OCI-LY3 (cell line): ENCODE data around the gene SPNS2.

Experiments used
- H2AFZ ChIP-seq: fragments of 200-600, 300-600 bp; shearing (Covaris generic); 2 replicates; pipeline ENCODE4 v1.6.0; 2014; ENCODE audit warnings: antibody characterized with exemption, low read depth, low read length
- H3K27ac ChIP-seq: fragments of 200-600, 300-600 bp; sonication (generic); 2 replicates; pipeline ENCODE4 v1.5.1; 2014; ENCODE audit warnings: mild to moderate bottlenecking, low read length, moderate library complexity, mixed read lengths
- H3K27me3 ChIP-seq: fragments of 200-600, 300-600 bp; sonication (generic); 2 replicates; pipeline ENCODE4 v1.6.1; 2014; ENCODE audit warnings: low read depth, low read length, mixed read lengths
- H3K36me3 ChIP-seq: fragments of 200-600, 300-600 bp; sonication (generic); replicated peaks from 2 replicates; pipeline ENCODE3; 2014; ENCODE audit warnings: low read depth, low read length, mixed read lengths
- H3K4me1 ChIP-seq: fragments of 300-600, 200-600 bp; sonication (generic); 2 replicates; pipeline ENCODE4 v1.6.1; 2014; ENCODE audit warnings: low read length, mixed read lengths
- H3K4me2 ChIP-seq: fragments of 200-600, 300-600 bp; sonication (generic); 2 replicates; pipeline ENCODE4 v1.6.1; 2014; ENCODE audit warnings: low read length, mixed read lengths
- H3K4me3 ChIP-seq: fragments of 300-600, 200-600 bp; sonication (generic); 2 replicates; pipeline ENCODE4 v1.5.1; 2014; ENCODE audit warnings: antibody characterized with exemption, mild to moderate bottlenecking, low read length, moderate library complexity
- H3K79me2 ChIP-seq: fragments of 300-600, 200-600 bp; shearing (Covaris generic); 2 replicates; pipeline ENCODE4 v1.6.1; 2014; ENCODE audit warnings: mild to moderate bottlenecking, low read length, mixed read lengths
- H3K9ac ChIP-seq: fragments of 300-600, 200-600 bp; shearing (Covaris generic); 2 replicates; pipeline ENCODE4 v1.6.0; 2014; ENCODE audit warnings: mild to moderate bottlenecking, low read length, moderate library complexity
- H3K9me3 ChIP-seq: fragments of 200-600, 300-600 bp; shearing (Covaris generic); 2 replicates; pipeline ENCODE4 v1.6.1; 2014; ENCODE audit warnings: low read length, mixed read lengths; ENCODE audit not compliant: insufficient read depth
- H4K20me1 ChIP-seq: fragments of 200-600, 300-600 bp; sonication (generic); 2 replicates; pipeline ENCODE4 v1.6.1; 2016; ENCODE audit warnings: low read length, mixed read lengths; ENCODE audit not compliant: insufficient read depth
- CTCF ChIP-seq: fragments of 200-600, 300-600 bp; sonication (generic); IDR thresholded peaks from 2 replicates; pipeline ENCODE4 v1.5.1; 2014; ENCODE audit warnings: antibody characterized with exemption, low read length, low read depth
- EZH2phosphoT487 ChIP-seq: fragments of 200-600 bp; shearing (Covaris generic); IDR thresholded peaks from 2 replicates; pipeline ENCODE4 v1.6.1; 2018; ENCODE audit warnings: antibody characterized with exemption, mixed run types, low read depth

SPNS2 gene

GRCh38 chr17:4475001-4475400 is 23.7 kb upstream of the SPNS2 start:
- Histone ChIP-seq H3K9me3 (no peaks in the 10 kb centered on the region), H3K4me3 (no peak overlapping the region), H3K79me2 (no peaks in the 10 kb centered on the region), H4K20me1 (no peaks in the 10 kb centered on the region), H2AFZ (no peak overlapping the region), H3K36me3 (no peaks in the 10 kb centered on the region), H3K27me3 (no peaks in the 10 kb centered on the region), H3K9ac (no peak overlapping the region), H3K4me2 (no peak overlapping the region), H3K27ac (no peak overlapping the region), H3K4me1 (peaks cover 9% of the 10 kb centered on the region)
- TF ChIP-seq CTCF = no peak
- TF ChIP-seq EZH2phosphoT487 = no peak

- Histone ChIP-seq H4K20me1 (no peaks in the 10 kb centered on the region), H3K27me3 (no peaks in the 10 kb centered on the region), H3K79me2 (no peaks in the 10 kb centered on the region), H3K4me1 (peaks cover 9% of the 10 kb centered on the region), H2AFZ (no peak overlapping the region), H3K36me3 (no peaks in the 10 kb centered on the region), H3K4me3 (no peak overlapping the region), H3K9me3 (no peaks in the 10 kb centered on the region), H3K9ac (no peak overlapping the region), H3K27ac (no peak overlapping the region), H3K4me2 (no peak overlapping the region)
- TF ChIP-seq CTCF = no peak
- TF ChIP-seq EZH2phosphoT487 = no peak
Measured at GRCh38 chr17:4475463-4475862, 23.2 kb upstream of the SPNS2 start.

- H3K4me2 ChIP-seq = no peak overlapping the region
- no peaks in the 10 kb centered on the region for H3K9me3 ChIP-seq
- H4K20me1 ChIP-seq = no peaks in the 10 kb centered on the region
- no peaks in the 10 kb centered on the region for H3K36me3 ChIP-seq
- no peak overlapping the region for H3K4me3 ChIP-seq
- no peak for TF ChIP-seq CTCF
- no peak for TF ChIP-seq EZH2phosphoT487
- no peak overlapping the region for H3K27ac ChIP-seq
- peaks cover 14% of the 10 kb centered on the region for H3K4me1 ChIP-seq
- H3K79me2 ChIP-seq = no peaks in the 10 kb centered on the region
- no peaks in the 10 kb centered on the region for H3K27me3 ChIP-seq
- no peak overlapping the region for H2AFZ ChIP-seq
- H3K9ac ChIP-seq = no peak overlapping the region
Measured at GRCh38 chr17:4476017-4476416, 22.7 kb upstream of the SPNS2 start.

- H3K79me2 ChIP-seq = no peaks in the 10 kb centered on the region
- H3K27me3 ChIP-seq = no peaks in the 10 kb centered on the region
- H2AFZ ChIP-seq = no peak overlapping the region
- no peaks in the 10 kb centered on the region for H4K20me1 ChIP-seq
- H3K9ac ChIP-seq = no peak overlapping the region
- TF ChIP-seq EZH2phosphoT487 (no peak), CTCF (no peak)
- no peak overlapping the region for H3K27ac ChIP-seq
- H3K4me3 ChIP-seq = no peak overlapping the region
- H3K4me2 ChIP-seq = no peak overlapping the region
- H3K4me1 ChIP-seq = peaks cover 19% of the 10 kb centered on the region
- H3K9me3 ChIP-seq = no peaks in the 10 kb centered on the region
- no peaks in the 10 kb centered on the region for H3K36me3 ChIP-seq
Measured at GRCh38 chr17:4476511-4477070, 22.1 kb upstream of the SPNS2 start.
